Small intestine (tissue), 7 donors: ENCODE data around the gene TPD52L2. TPM values are rescaled to one million over a fixed set of nuclear protein-coding genes. Genes with fewer than 3 reads are reported as not detected.

Experiments used
- DNase-seq, 2 donors: peaks; one replicate each; pipeline versions ENCODE4 v3.0.0 to v3.0.0-alpha.2; 2013
- FAIRE-seq: peaks from 2 replicates; lab custom pipeline; 2012; peaks lifted over from hg19 to GRCh38; lab: Jason Lieb, UNC
- H3K27ac ChIP-seq, 3 donors: one replicate each; pipeline ENCODE4 v1.5.1; 2013; ENCODE audit warnings: low read length in 2 of 3, mild to moderate bottlenecking in 2 of 3, control low read depth in 1 of 3, inconsistent platforms in 1 of 3, low read depth in 1 of 3, moderate library complexity in 1 of 3
- H3K27me3 ChIP-seq, 3 donors: one replicate each; pipeline ENCODE4 v1.6.1; 2013; ENCODE audit warnings: low read length in 3 of 3, inconsistent platforms in 1 of 3; ENCODE audit not compliant: control insufficient read depth in 3 of 3, insufficient read depth in 3 of 3
- H3K36me3 ChIP-seq, 3 donors: one replicate each; pipeline ENCODE4 v1.6.1; 2013; ENCODE audit warnings: low read length in 3 of 3, inconsistent platforms in 1 of 3, low read depth in 1 of 3, mild to moderate bottlenecking in 1 of 3, moderate library complexity in 1 of 3; ENCODE audit not compliant: control insufficient read depth in 3 of 3, insufficient read depth in 2 of 3
- H3K4me1 ChIP-seq, 3 donors: one replicate each; pipeline ENCODE4 v1.6.1; 2013; ENCODE audit warnings: low read length in 2 of 3, inconsistent platforms in 1 of 3, low read depth in 1 of 3, mild to moderate bottlenecking in 1 of 3, moderate library complexity in 1 of 3; ENCODE audit not compliant: control insufficient read depth in 3 of 3, insufficient read depth in 2 of 3
- H3K4me3 ChIP-seq, 3 donors: one replicate each; pipeline ENCODE4 v1.5.1; 2013; ENCODE audit warnings: low read length in 3 of 3, control low read depth in 1 of 3, inconsistent platforms in 1 of 3, low read depth in 1 of 3, mild to moderate bottlenecking in 1 of 3, moderate library complexity in 1 of 3
- H3K9me3 ChIP-seq, 2 donors: one replicate each; pipeline ENCODE4 v1.6.1; 2013; ENCODE audit warnings: low read depth in 1 of 2, low read length in 1 of 2; ENCODE audit not compliant: control insufficient read depth in 2 of 2, insufficient read depth in 1 of 2
- WGBS, 3 donors: extraction: QIAGEN DNeasy Blood & Tissue Kit; methylation state at CpG; one replicate each; pipeline ENCODE4 v1.1.7; 2013; 5-methylcytosine and 5-hydroxymethylcytosine counted together
- polyA plus RNA-seq, 4 donors: library from polyadenylated mRNA; stranded (reverse) in 3 of 4; unstranded in 1 of 4; fragments of 200-250 nt in 3 of 4; fragments of 120-200 nt in 1 of 4; gene quantifications; one replicate each; pipeline versions ENCODE4 v1.2.1 to v1.2.3, GENCODE V29; 2013
- donor health status: healthy with polysubstance abuse.
- donor health status: control.
- donor health status: control.
- donor health status: Bipolar disorder and iron deficiency.
- donor health status: healthy.

Gene TPD52L2
- polyA plus RNA-seq, 4 donors = 65.6 to 87.7 (median 70.0) TPM

DNA sequence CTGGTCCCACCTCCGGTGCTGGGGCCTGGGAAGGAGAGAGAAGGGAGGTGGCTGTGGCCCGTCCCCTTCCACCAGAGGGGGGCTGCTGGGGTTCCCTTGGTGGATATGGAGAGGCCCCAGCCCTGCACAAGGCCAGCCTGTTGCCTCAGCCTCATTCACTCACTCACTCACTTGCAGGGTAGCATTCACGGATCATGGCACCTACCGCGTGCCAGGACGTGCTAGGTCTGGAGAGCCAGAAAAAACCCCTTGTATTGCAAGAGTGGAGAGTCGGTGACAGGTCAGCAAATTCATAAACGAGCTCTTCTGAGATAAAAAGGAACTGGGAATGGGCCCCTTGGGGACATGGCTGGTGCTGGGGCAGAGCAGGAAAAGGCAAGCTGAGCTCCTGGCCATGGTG lies 27.6 kb upstream of the TPD52L2 start:
- FAIRE-seq (no peak), DNase-seq (no peak)
- H3K4me3 ChIP-seq = no peak overlapping the region
- peaks cover 0 to 24% (median 4%) of the 10 kb centered on the region in 3 donors for H3K27me3 ChIP-seq
- no peaks in the 10 kb centered on the region for H3K36me3 ChIP-seq
- H3K9me3 ChIP-seq = no peaks in the 10 kb centered on the region
- H3K27ac ChIP-seq = no peak overlapping the region
- WGBS, 3 donors = 46 to 63% (median 61%) methylated on average over 8 of the region's 8 CpGs
- peaks cover 0 to 22% (median 0%) of the 10 kb centered on the region in 3 donors for H3K4me1 ChIP-seq

DNA sequence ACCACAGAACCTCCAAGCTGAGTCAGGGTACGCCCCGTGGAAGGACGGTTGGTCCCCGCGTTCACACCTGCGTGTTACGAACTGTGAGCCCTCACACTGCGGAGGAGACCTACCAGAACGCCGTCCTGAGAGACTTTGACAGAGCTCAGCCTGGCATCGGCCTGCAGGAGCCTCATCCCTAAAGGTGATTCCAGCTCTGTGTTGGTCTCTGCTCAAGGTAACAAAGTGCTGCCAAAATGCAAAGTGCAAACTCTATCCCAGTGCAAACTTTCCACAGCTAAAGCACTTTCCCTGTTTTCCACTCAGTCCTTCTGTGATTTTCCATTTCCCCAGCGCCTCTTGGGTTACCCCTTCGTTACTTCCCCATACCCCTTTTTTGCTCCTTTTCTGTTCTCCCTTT lies 25.4 kb upstream of the TPD52L2 start:
- Histone ChIP-seq H3K4me3 (no peak overlapping the region), H3K9me3 (no peaks in the 10 kb centered on the region), H3K27me3 (peaks cover 0 to 18% (median under 1%) of the 10 kb centered on the region in 3 donors), H3K4me1 (peaks cover 0 to 7% (median 0%) of the 10 kb centered on the region in 3 donors), H3K36me3 (no peaks in the 10 kb centered on the region), H3K27ac (no peak overlapping the region)
- DNase-seq = no peak
- FAIRE-seq = no peak
- WGBS, 3 donors = 84 to 89% (median 87%) methylated on average over 13 of the region's 13 CpGs

DNA sequence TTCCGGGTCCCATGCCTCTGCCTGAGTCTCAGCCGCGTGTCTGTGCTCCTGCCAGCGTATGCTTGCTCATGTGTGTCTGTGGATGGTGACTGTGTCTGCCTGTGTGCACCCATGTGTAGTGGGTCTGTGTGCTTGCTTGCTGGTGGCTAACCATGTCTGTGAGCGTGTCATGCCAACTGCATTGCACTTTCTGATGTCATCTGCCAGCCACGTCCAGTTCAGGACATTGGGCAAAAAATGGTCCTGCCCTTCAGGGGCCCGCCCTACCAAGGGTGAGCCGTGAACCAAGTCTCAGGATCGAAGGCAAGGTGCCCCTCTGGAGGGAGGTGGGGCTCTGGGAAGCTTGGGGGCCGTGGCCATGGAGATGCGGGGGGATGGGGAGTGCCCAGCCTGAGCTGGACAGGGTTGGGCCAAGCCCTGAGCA lies 24.7 kb upstream of the TPD52L2 start:
- Histone ChIP-seq H3K4me3 (no peak overlapping the region), H3K9me3 (no peaks in the 10 kb centered on the region), H3K27me3 (peaks cover 0 to 25% (median 2%) of the 10 kb centered on the region in 3 donors), H3K27ac (no peak overlapping the region), H3K36me3 (no peaks in the 10 kb centered on the region), H3K4me1 (no peaks in the 10 kb centered on the region)
- 63 to 78% (median 72%) methylated on average over 11 of the region's 11 CpGs for WGBS, 3 donors
- FAIRE-seq (no peak), DNase-seq (no peak)

DNA sequence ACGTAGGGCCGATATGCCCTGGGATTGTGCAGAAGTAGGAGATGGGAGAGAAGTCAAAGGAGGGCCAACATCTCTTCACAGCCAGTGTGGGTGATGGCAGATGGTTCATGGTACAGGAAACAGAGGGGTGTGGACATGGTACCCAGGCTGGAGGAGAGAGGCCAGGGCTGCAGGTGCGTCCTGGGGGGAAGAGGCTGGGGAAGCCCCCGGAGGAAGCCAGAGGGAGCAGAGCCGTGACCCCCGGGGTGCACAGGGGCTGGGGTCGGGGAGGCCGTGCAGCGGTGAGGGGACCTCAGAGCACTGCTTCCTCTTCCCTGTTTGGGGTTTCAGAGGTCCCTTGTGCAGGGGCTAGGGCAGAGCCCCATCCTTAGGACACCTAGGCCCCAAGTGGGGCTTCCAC lies 22.8 kb upstream of the TPD52L2 start:
- Histone ChIP-seq H3K36me3 (no peaks in the 10 kb centered on the region), H3K9me3 (no peaks in the 10 kb centered on the region), H3K4me1 (peaks cover 0 to 7% (median 0%) of the 10 kb centered on the region in 3 donors), H3K27ac (no peak overlapping the region), H3K27me3 (peaks cover 0 to 37% (median 6%) of the 10 kb centered on the region in 3 donors), H3K4me3 (no peak overlapping the region)
- FAIRE-seq = no peak
- WGBS, 3 donors = 49 to 70% (median 55%) methylated on average over 9 of the region's 9 CpGs
- DNase-seq = no peak

DNA sequence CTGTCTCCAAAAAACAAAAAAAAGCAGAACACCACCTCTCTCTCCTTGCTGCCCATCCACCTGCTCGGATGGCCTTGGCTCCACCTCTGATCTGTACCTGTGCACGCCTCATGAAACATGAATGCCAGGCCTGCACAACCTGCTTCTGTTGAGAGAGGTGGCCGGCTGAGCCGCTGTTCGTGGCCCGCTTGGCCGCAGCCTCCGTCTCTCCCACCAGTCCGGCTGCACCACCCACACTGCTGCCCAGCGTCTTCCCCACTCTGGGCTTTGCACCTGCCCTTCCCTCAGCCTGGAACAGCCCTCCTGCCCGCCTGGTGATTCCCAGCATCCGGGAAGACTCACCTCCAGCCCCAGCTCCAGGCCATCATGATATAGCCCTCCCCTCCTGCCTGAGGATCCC lies 21.8 kb upstream of the TPD52L2 start:
- no peak overlapping the region for H3K4me3 ChIP-seq
- peaks cover 0 to 41% (median 6%) of the 10 kb centered on the region in 3 donors for H3K27me3 ChIP-seq
- 72 to 87% (median 75%) methylated on average over 12 of the region's 12 CpGs for WGBS, 3 donors
- no peaks in the 10 kb centered on the region for H3K9me3 ChIP-seq
- H3K4me1 ChIP-seq = peaks cover 0 to 7% (median 0%) of the 10 kb centered on the region in 3 donors
- no peak for DNase-seq
- FAIRE-seq = no peak
- no peak overlapping the region for H3K27ac ChIP-seq
- no peaks in the 10 kb centered on the region for H3K36me3 ChIP-seq

DNA sequence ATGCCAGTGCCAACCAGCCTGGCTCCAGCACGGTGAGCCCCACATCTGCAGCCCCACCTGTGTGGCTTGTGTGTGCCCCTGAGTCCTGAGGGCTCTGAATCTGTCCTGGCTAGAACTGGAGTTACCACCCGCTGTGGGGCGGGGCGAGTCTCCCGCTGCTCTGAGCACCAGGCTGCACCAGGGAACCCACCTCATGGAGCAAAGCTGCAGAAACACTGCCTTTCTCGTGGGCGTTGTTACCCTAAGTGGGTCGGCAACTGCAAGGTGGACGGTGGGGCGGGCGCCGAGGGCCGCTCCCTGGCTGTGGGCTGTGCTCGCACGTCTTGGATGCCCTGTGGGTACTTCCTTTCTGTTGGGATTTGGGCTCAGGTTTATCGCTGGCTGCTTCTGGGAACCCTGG lies 21.3 kb upstream of the TPD52L2 start:
- H3K27me3 ChIP-seq = peaks cover 0 to 45% (median 6%) of the 10 kb centered on the region in 3 donors
- DNase-seq = no peak
- no peaks in the 10 kb centered on the region for H3K36me3 ChIP-seq
- H3K9me3 ChIP-seq = no peaks in the 10 kb centered on the region
- FAIRE-seq = no peak
- 38 to 53% (median 40%) methylated on average over 16 of the region's 16 CpGs for whole genome bisulfite sequencing, 3 donors
- peaks cover 0 to 7% (median 0%) of the 10 kb centered on the region in 3 donors for H3K4me1 ChIP-seq
- no peak overlapping the region for H3K4me3 ChIP-seq
- no peak overlapping the region for H3K27ac ChIP-seq

DNA sequence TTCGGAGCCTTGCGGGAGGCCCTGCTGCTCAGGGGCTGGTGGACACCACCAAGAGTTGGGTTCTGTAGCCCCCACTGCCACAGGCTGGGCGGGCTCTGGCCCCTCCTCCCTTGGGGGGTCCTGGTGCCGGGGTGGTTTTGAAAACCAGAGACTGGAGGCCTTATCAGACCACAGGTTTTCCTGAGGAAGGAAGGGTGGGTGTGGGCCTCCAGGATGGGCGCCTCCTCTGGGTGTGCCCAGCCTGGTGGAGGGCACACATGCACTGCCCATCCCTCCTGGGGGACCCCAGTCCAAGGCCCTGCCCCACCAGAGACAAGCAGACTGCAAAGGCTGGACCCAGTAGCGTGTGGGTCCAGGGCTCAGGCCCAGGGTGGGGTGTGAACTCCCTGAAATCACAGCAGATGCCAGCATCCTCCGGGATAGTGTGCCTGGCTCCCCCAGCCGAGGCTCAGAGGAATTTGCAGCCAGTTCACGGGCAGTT lies 20.5 kb upstream of the TPD52L2 start:
- FAIRE-seq (no peak), DNase-seq (no peak)
- H3K4me3 ChIP-seq = no peak overlapping the region
- H3K27me3 ChIP-seq = peaks cover 0 to 45% (median 6%) of the 10 kb centered on the region in 3 donors
- H3K9me3 ChIP-seq = no peaks in the 10 kb centered on the region
- WGBS, 3 donors = 48 to 67% (median 61%) methylated on average over 9 of the region's 9 CpGs
- H3K36me3 ChIP-seq = no peaks in the 10 kb centered on the region
- no peak overlapping the region for H3K27ac ChIP-seq
- H3K4me1 ChIP-seq = peaks cover 0 to 7% (median 0%) of the 10 kb centered on the region in 3 donors

DNA sequence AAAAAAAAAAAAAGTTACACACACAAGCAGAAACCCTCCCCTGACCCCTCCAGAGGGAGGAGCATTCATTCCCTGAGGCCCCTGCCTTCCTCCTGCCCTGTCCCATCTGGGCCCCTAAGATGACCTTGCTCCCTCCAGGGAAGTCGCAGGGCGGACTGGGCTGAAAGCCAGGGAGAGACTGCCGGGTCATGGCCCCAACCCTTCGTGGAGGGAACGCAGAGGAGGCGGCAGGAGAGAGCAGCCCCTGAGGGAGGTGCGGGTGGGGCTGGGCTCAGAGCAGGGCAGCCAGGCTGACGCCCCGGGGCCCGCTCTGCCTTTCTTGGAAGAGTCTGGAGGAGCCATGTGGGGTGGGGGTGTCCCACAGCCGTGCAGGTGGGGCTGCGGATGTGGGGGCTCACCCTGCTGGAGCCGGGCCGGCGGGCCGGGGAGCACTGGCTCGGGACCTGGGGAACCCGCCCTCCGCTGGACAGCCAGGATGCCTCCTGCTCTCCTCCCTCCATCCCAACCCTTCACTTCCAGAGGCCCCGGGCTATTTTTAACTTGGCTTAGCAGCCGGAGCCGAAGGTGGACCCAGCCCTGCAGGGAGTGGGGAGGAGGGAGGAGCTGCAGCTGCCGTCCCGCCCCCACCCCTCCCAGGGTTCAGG lies 18.8 kb upstream of the TPD52L2 start:
- Histone ChIP-seq H3K4me1 (peaks cover 0 to 7% (median 0%) of the 10 kb centered on the region in 3 donors), H3K27me3 (peaks cover 0 to 42% (median 6%) of the 10 kb centered on the region in 3 donors), H3K27ac (peak overlapping the region in 1 of 3 donors; percentile 56), H3K9me3 (no peaks in the 10 kb centered on the region), H3K36me3 (no peaks in the 10 kb centered on the region), H3K4me3 (no peak overlapping the region)
- DNase-seq (no peak), FAIRE-seq (no peak)
- WGBS, 3 donors = 2 to 8% (median 2%) methylated on average over 17 to 24 of the region's 24 CpGs
